SK-N-SH (cell line): ENCODE results near the gene FAM163A.

Experiments used
- CTCF ChIP-seq: fragments of 200-600 bp; sonication (generic); IDR thresholded peaks from 2 replicates; pipeline ENCODE4 v1.6.1; 2017; ENCODE audit warnings: antibody characterized with exemption, mild to moderate bottlenecking, moderate library complexity
- RAD21 ChIP-seq: IDR thresholded peaks from 2 replicates; pipeline ENCODE4 v1.6.1; 2012; ENCODE audit warnings: mild to moderate bottlenecking, low read length
- TAF1 ChIP-seq: IDR thresholded peaks from 2 replicates; pipeline ENCODE4 v1.6.1; 2012; ENCODE audit warnings: low read depth, mild to moderate bottlenecking, low read length, moderate library complexity, borderline replicate concordance
- ZBTB33 ChIP-seq: IDR thresholded peaks from 2 replicates; pipeline ENCODE4 v1.4.0; 2012; ENCODE audit warnings: low read depth, borderline replicate concordance
- TF ChIP-seq, protein P1 (sequence below): IDR thresholded peaks from 2 replicates; pipeline ENCODE4 v1.6.1; 2012; ENCODE audit warnings: mild to moderate bottlenecking, low read depth, low read length, moderate library complexity

- TF ChIP-seq CTCF (no peak), ZBTB33 (no peak), TAF1 (no peak), RAD21 (peak; percentile 53)
- TF ChIP-seq, protein P1, sequence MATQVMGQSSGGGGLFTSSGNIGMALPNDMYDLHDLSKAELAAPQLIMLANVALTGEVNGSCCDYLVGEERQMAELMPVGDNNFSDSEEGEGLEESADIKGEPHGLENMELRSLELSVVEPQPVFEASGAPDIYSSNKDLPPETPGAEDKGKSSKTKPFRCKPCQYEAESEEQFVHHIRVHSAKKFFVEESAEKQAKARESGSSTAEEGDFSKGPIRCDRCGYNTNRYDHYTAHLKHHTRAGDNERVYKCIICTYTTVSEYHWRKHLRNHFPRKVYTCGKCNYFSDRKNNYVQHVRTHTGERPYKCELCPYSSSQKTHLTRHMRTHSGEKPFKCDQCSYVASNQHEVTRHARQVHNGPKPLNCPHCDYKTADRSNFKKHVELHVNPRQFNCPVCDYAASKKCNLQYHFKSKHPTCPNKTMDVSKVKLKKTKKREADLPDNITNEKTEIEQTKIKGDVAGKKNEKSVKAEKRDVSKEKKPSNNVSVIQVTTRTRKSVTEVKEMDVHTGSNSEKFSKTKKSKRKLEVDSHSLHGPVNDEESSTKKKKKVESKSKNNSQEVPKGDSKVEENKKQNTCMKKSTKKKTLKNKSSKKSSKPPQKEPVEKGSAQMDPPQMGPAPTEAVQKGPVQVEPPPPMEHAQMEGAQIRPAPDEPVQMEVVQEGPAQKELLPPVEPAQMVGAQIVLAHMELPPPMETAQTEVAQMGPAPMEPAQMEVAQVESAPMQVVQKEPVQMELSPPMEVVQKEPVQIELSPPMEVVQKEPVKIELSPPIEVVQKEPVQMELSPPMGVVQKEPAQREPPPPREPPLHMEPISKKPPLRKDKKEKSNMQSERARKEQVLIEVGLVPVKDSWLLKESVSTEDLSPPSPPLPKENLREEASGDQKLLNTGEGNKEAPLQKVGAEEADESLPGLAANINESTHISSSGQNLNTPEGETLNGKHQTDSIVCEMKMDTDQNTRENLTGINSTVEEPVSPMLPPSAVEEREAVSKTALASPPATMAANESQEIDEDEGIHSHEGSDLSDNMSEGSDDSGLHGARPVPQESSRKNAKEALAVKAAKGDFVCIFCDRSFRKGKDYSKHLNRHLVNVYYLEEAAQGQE, result no peak
Observed at GRCh38 chr1:179781962-179782361, 38.9 kb downstream of the FAM163A start.
